ENCODE results near the gene IPO13. TPM values are rescaled to one million over a fixed set of nuclear protein-coding genes. Genes with fewer than 3 reads are reported as not detected.

IPO13 gene
- polyA plus RNA-seq, 1 of the 3 experiments (the other 2 are of a cell fraction), result 15.5 TPM

- TF ChIP-seq, protein P1, sequence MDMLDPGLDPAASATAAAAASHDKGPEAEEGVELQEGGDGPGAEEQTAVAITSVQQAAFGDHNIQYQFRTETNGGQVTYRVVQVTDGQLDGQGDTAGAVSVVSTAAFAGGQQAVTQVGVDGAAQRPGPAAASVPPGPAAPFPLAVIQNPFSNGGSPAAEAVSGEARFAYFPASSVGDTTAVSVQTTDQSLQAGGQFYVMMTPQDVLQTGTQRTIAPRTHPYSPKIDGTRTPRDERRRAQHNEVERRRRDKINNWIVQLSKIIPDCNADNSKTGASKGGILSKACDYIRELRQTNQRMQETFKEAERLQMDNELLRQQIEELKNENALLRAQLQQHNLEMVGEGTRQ (IDR thresholded peaks at IDR 0.05; ENCODE audit: borderline replicate concordance, low read depth, low read length), result no peak
- TF ChIP-seq FOSL2 (IDR thresholded peaks at IDR 0.05; ENCODE audit: borderline replicate concordance, low read depth), result no peak
- TF ChIP-seq FOXM1 (IDR thresholded peaks at IDR 0.05; ENCODE audit: low read depth), result no peak
- TF ChIP-seq YY1 (IDR thresholded peaks at IDR 0.05; ENCODE audit: low read depth), result no peak
- TF ChIP-seq NFIC (IDR thresholded peaks at IDR 0.05; ENCODE audit: borderline replicate concordance), result no peak
- no peak for TF ChIP-seq IRF3 (IDR thresholded peaks at IDR 0.05; ENCODE audit: low read depth, low read length)
- peak; percentile 60 for TF ChIP-seq RAD21 (IDR thresholded peaks at IDR 0.05; ENCODE audit: low read length)
These were observed 48.3 kb downstream of the IPO13 start (continued) for GRCh38 chr1:43994794-43995790.

- ChIA-PET CTCF (interaction anchor here (1.6 to 20.6 kb wide), 3 partner anchors 10 to 51 kb away, joined by 7 to 598 read pairs (median 12); partner anchors contain the start of gene SLC6A9), POLR2A (interaction anchor here (0.8 to 1.2 kb wide), 4 partner anchors 10 to 37 kb away, joined by 3 to 5 read pairs (median 4); no protein-coding TSS in a partner anchor)
- no peaks in the 10 kb centered on the region for H3K79me2 ChIP-seq (ENCODE audit: insufficient read depth)
- TF ChIP-seq FOXJ3 (CRISPR knock-in tag; IDR thresholded peaks at IDR 0.05) (peak; percentile 65; the same call in 1 of the 2 replicates), CHD2 (IDR thresholded peaks at IDR 0.05; ENCODE audit: low read length, partially characterized antibody) (peak; percentile 47), NFIC (IDR thresholded peaks at IDR 0.05; ENCODE audit: borderline replicate concordance) (no peak), SIN3A (IDR thresholded peaks at IDR 0.05; ENCODE audit: borderline replicate concordance, low read depth, low read length) (no peak), EP300 (IDR thresholded peaks at IDR 0.05; ENCODE audit: borderline replicate concordance in 1 of 2, low read depth in 1 of 2, low read length in 1 of 2) (peak in 1 of 2 experiments; percentile 71; a peak in 1 of 4 replicates), POLR2AphosphoS5 (IDR thresholded peaks at IDR 0.05; ENCODE audit: low read depth, low read length) (no peak), RCOR1 (IDR thresholded peaks at IDR 0.05; ENCODE audit: low read length) (peak; percentile 62), RXRA (IDR thresholded peaks at IDR 0.05; ENCODE audit: borderline replicate concordance, low read depth) (no peak), RAD21 (IDR thresholded peaks at IDR 0.05; ENCODE audit: low read length) (no peak), GATA2 (CRISPR knock-in tag; IDR thresholded peaks at IDR 0.05) (peak; percentile 50), ELF1 (IDR thresholded peaks at IDR 0.05) (no peak), NRF1 (IDR thresholded peaks at IDR 0.05; ENCODE audit: low read depth, low read length) (no peak), MXI1 (IDR thresholded peaks at IDR 0.05; ENCODE audit: low read depth, low read length) (peak; percentile 36; the same call in 1 of the 2 replicates)
- H4K20me1 ChIP-seq (ENCODE audit: insufficient read depth), result no peaks in the 10 kb centered on the region
- H3K9me2 ChIP-seq, result no peaks in the 10 kb centered on the region
- no peak overlapping the region for H3K9ac ChIP-seq
- H3K4me1 ChIP-seq (ENCODE audit: control insufficient read depth in 1 of 2, insufficient read depth in 2 of 2, low read depth in 1 of 2, low read length in 1 of 2), result peaks cover 0 to 72% of the 10 kb centered on the region in 2 experiments; a peak in 3 of 4 replicates
- H3K27ac ChIP-seq (ENCODE audit: low read depth in 2 of 2, low read length in 1 of 2), result peak overlapping the region in 1 of 2 experiments; percentile 99; a peak in 2 of 4 replicates
- H3F3A ChIP-seq (replicated peaks; ENCODE audit: insufficient read depth), result peaks cover 4% of the 10 kb centered on the region
- WGBS (ENCODE audit: low lambda C conversion rate), result 87% methylated on average over 15 of the region's 21 CpGs
- H3K4me2 ChIP-seq, result no peak overlapping the region
- no peak overlapping the region; a peak in 1 of 4 replicates for H3K4me3 ChIP-seq (ENCODE audit: low read depth in 2 of 2, low read length in 1 of 2)
- peak; percentile 89 for DNase-seq
- H3K36me3 ChIP-seq (replicated peaks in 1 of 2; ENCODE audit: control insufficient read depth in 1 of 2, insufficient read depth in 2 of 2, low read length in 1 of 2), result no peaks in the 10 kb centered on the region
- no peaks in the 10 kb centered on the region for H3K9me3 ChIP-seq
- H2AFZ ChIP-seq (ENCODE audit: low read depth), result no peak overlapping the region
- H3K27me3 ChIP-seq (ENCODE audit: insufficient read depth), result no peaks in the 10 kb centered on the region
These were observed 49.4 kb downstream of the IPO13 start for GRCh38 chr1:43995984-43996732.

All from SK-N-SH (cell line).